C4-2B (cell line): Measurements from ENCODE around the gene ELAVL3.
A peak's percentile ranks its signal among the peaks of the same experiment; 100 is the strongest.

Source experiments
- H3K27ac ChIP-seq: fragments of 450-650 bp; 2 replicates; pipeline ENCODE4 v1.5.1; 2017
- CTCF ChIP-seq: fragments of 450-650 bp; conservative IDR thresholded peaks from 2 replicates; pipeline ENCODE4 v1.5.1; 2017; ENCODE audit warnings: mild to moderate bottlenecking
- ZFX ChIP-seq: fragments of 450-650 bp; IDR thresholded peaks from 2 replicates; pipeline ENCODE4 v1.6.1; 2017

The ELAVL3 gene

GRCh38 chr19:11485245-11485837, 4.5 kb upstream of the ELAVL3 start:
- TF ChIP-seq ZFX (no peak), CTCF (no peak)
- H3K27ac ChIP-seq: 0 out of 2 replicates have a peak overlapping the region, but pooled peaks have one; percentile 1

GRCh38 chr19:11483366-11484111, 2.7 kb upstream of the ELAVL3 start:
- TF ChIP-seq CTCF: no peak
- TF ChIP-seq ZFX: no peak
- peak overlapping the region; percentile 84 for H3K27ac ChIP-seq

- peak overlapping the region; percentile 84 for H3K27ac ChIP-seq
- TF ChIP-seq ZFX (no peak), CTCF (peak; percentile 100)
Observed at GRCh38 chr19:11482384-11483050, 1.7 kb upstream of the ELAVL3 start.

GRCh38 chr19:11481534-11482383, 913 bp upstream of the ELAVL3 start:
- H3K27ac ChIP-seq: peak overlapping the region; percentile 84
- TF ChIP-seq CTCF (no peak), ZFX (no peak)

- TF ChIP-seq CTCF: no peak
- TF ChIP-seq ZFX: no peak
- H3K27ac ChIP-seq: no peak overlapping the region
Observed at GRCh38 chr19:11479898-11480714, 740 bp downstream of the ELAVL3 start.

GRCh38 chr19:11479090-11479897, 1.6 kb downstream of the ELAVL3 start:
- TF ChIP-seq CTCF (no peak), ZFX (no peak)

More at GRCh38 chr19:11479090-11479897, 1.6 kb downstream of the ELAVL3 start:
- no peak overlapping the region for H3K27ac ChIP-seq
